ENCODE measurements around the gene WDR5.

Gene WDR5

DNA sequence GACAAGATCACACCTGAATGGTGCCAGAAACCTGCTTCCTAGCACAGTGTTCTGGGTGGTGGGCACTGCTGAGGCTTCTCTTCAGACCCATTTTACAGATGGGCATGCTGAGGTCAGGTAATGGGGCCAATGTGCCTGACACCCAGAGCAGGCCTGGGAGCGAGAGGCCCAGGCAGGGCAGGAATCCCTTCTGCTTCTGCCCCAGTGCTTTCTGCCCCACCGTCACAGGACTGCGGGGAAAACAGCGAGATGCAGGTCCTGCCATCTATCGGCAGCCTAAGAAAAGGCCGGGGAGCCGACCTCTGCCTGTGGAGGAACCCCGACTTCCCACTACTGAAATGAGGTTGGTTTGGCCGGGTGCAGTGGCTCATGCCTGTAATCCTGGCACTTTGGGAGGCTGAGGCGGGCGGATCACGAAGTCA, 51.2 kb downstream of the WDR5 start:
- H3K27me3 Mint-ChIP-seq (ENCODE audit: low read depth, poor library complexity), result peaks cover 54% of the 10 kb centered on the region
- no peak overlapping the region for H3K27ac Mint-ChIP-seq
- no peak for DNase-seq
- peaks cover 4% of the 10 kb centered on the region for H3K9me3 Mint-ChIP-seq
- H3K4me1 Mint-ChIP-seq, result peaks cover 52% of the 10 kb centered on the region
- H3K4me3 Mint-ChIP-seq, result no peak overlapping the region
- H3K36me3 Mint-ChIP-seq (ENCODE audit: low read depth), result no peaks in the 10 kb centered on the region
- TF ChIP-seq, protein P1, sequence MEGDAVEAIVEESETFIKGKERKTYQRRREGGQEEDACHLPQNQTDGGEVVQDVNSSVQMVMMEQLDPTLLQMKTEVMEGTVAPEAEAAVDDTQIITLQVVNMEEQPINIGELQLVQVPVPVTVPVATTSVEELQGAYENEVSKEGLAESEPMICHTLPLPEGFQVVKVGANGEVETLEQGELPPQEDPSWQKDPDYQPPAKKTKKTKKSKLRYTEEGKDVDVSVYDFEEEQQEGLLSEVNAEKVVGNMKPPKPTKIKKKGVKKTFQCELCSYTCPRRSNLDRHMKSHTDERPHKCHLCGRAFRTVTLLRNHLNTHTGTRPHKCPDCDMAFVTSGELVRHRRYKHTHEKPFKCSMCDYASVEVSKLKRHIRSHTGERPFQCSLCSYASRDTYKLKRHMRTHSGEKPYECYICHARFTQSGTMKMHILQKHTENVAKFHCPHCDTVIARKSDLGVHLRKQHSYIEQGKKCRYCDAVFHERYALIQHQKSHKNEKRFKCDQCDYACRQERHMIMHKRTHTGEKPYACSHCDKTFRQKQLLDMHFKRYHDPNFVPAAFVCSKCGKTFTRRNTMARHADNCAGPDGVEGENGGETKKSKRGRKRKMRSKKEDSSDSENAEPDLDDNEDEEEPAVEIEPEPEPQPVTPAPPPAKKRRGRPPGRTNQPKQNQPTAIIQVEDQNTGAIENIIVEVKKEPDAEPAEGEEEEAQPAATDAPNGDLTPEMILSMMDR (IDR thresholded peaks at IDR 0.05), result no peak

DNA sequence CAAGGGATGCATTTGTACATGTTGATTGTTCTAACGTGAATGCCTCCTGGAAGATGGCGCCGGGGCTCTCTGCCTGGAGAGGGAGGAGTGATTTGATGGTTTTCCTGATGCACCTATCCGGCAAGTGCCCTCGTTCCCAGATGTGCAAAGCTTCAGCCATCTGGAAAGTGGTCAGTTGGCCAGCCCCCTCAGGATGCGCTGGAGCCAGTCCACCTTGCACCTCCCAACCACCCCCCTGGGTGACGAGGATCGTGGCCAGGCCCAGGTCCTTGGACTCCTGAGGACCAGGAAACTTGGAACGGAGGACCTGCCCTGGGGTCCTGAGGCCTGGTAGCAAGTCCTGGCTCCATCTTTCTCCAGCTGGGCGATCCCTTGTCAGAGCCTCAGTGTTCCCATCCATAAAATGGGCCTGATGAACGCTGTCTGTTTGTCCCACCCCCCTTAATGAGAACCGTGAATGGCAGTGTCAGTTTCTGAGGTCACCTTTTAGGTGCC, 52.1 kb downstream of the WDR5 start:
- H3K27ac Mint-ChIP-seq, result no peak overlapping the region
- H3K36me3 Mint-ChIP-seq (ENCODE audit: low read depth), result no peaks in the 10 kb centered on the region
- peaks cover 44% of the 10 kb centered on the region for H3K4me1 Mint-ChIP-seq
- no peak for DNase-seq
- H3K27me3 Mint-ChIP-seq (ENCODE audit: low read depth, poor library complexity), result peaks cover 50% of the 10 kb centered on the region
- TF ChIP-seq, protein P1 (IDR thresholded peaks at IDR 0.05), result no peak
- no peak overlapping the region for H3K4me3 Mint-ChIP-seq
- no peaks in the 10 kb centered on the region for H3K9me3 Mint-ChIP-seq

DNA sequence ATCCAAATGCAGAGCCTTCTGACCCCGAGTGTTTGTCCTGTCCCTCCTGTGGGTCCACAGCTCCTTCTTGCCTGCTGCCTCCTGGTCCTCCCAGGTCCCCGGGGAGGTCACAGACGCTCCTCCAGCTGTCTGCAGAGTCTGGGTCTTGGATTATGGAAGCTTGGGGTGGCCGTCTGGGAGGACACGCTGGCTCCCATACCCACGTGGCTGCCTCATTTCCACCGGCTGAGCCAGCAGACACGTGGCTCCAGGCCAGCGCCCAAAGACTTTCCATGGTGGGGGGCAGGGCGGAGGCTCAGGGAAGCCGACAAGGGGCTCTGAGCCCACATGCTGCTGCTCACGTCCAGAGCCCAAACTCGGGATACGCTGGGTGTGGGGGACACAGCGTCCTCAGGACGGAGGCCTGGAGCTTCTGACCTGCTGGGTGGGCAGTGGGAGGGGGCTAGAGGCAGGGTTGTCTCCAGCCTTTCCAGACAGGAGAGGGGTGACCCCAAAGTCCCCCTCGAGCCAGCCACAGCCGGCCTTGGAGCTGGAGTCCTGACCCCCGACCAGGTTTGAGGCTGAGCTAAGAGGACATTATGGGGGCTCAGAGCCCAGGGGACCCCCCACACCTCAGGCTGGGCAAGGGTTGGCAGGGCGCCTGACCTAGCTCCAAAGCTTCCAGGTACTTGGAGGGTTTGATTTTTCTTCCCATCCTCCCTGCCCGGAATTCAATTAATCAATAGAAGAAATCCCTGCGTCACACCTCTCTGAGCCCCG, 52.7 kb downstream of the WDR5 start:
- no peaks in the 10 kb centered on the region for H3K36me3 Mint-ChIP-seq (ENCODE audit: low read depth)
- H3K27me3 Mint-ChIP-seq (ENCODE audit: low read depth, poor library complexity), result peaks cover 54% of the 10 kb centered on the region
- peaks cover 43% of the 10 kb centered on the region for H3K4me1 Mint-ChIP-seq
- H3K4me3 Mint-ChIP-seq, result peak overlapping the region; percentile 71
- no peaks in the 10 kb centered on the region for H3K9me3 Mint-ChIP-seq
- TF ChIP-seq, protein P1 (IDR thresholded peaks at IDR 0.05), result no peak
- no peak overlapping the region for H3K27ac Mint-ChIP-seq
- no peak for DNase-seq

DNA sequence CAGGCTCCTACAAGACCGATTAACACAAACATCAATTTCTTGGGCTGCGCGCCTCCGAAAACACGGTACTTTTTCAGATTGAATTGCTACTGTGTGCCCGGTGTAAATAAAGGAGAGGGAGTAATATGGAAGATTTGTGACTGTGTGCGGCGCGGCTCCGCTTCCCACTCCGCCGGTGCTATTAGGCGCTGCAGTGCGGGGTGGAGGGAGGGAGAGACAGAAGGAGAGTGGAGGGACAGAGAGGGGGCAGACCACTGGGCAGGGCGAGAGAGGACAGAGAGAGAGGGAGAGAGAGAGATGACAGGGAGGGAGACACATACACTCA, 53.2 kb downstream of the WDR5 start:
- TF ChIP-seq, protein P1 (IDR thresholded peaks at IDR 0.05), result no peak

DNA sequence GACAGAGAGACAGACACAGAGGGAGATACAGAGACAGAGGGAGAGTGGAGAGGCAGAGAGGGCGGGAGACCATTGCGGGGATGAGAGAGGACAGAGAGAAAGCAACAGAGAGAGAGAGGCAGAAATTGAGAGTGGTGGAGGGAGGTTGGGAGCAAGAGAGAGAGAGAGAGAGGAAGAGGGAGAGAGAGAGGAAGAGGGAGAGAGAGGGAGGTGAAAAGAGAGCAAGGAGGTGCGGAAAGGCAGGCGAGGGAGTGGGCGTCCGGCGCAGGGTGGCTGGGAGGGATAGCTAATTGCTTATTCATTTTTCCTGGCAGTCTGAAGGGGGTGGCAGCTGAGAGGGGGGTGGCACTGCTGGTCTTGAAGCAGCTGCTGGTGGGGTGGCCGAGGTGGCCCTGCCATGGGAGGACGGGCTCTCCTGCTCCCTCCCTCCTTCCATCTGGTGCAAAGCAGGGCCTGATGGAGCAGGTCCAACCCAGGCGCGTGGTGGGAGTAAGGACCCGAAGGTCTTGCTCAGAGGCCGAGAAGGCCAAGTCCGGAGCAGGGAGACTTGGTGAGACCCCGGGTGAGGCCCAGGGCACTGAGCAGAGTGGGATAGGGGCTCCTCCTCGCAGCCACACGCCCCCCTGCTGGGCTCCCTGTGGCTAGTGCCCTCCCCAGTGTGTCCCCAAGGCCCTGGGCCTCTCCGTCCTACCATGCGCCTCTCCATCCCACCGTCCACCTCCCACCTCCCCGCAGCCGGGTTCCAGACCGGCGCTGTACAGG, 53.8 kb downstream of the WDR5 start:
- TF ChIP-seq, protein P1 (IDR thresholded peaks at IDR 0.05), result no peak
- peaks cover 57% of the 10 kb centered on the region for H3K27me3 Mint-ChIP-seq (ENCODE audit: low read depth, poor library complexity)
- H3K4me3 Mint-ChIP-seq, result peak overlapping the region; percentile 71
- no peak for DNase-seq
- no peak overlapping the region for H3K27ac Mint-ChIP-seq
- H3K4me1 Mint-ChIP-seq, result peaks cover 43% of the 10 kb centered on the region
- no peaks in the 10 kb centered on the region for H3K9me3 Mint-ChIP-seq
- no peaks in the 10 kb centered on the region for H3K36me3 Mint-ChIP-seq (ENCODE audit: low read depth)

More for the DNA sequence above, 53.2 kb downstream of the WDR5 start:
- H3K36me3 Mint-ChIP-seq (ENCODE audit: low read depth), result no peaks in the 10 kb centered on the region
- no peak for DNase-seq
- H3K27me3 Mint-ChIP-seq (ENCODE audit: low read depth, poor library complexity), result peaks cover 57% of the 10 kb centered on the region
- peak overlapping the region; percentile 71 for H3K4me3 Mint-ChIP-seq
- H3K27ac Mint-ChIP-seq, result no peak overlapping the region
- no peaks in the 10 kb centered on the region for H3K9me3 Mint-ChIP-seq
- peaks cover 43% of the 10 kb centered on the region for H3K4me1 Mint-ChIP-seq

Measured in nephron progenitor cell (in vitro differentiated cells).